CD1c-positive myeloid dendritic cell (primary cell): Measurements from ENCODE around the gene RNLS.
A peak's percentile ranks its signal among the peaks of the same experiment; 100 is the strongest.

ENCODE experiments used
- DNase-seq: peaks from one replicate; pipeline ENCODE4 v3.0.0-alpha.2; 2016; ENCODE audit errors: extremely low spot score

Gene RNLS

DNA sequence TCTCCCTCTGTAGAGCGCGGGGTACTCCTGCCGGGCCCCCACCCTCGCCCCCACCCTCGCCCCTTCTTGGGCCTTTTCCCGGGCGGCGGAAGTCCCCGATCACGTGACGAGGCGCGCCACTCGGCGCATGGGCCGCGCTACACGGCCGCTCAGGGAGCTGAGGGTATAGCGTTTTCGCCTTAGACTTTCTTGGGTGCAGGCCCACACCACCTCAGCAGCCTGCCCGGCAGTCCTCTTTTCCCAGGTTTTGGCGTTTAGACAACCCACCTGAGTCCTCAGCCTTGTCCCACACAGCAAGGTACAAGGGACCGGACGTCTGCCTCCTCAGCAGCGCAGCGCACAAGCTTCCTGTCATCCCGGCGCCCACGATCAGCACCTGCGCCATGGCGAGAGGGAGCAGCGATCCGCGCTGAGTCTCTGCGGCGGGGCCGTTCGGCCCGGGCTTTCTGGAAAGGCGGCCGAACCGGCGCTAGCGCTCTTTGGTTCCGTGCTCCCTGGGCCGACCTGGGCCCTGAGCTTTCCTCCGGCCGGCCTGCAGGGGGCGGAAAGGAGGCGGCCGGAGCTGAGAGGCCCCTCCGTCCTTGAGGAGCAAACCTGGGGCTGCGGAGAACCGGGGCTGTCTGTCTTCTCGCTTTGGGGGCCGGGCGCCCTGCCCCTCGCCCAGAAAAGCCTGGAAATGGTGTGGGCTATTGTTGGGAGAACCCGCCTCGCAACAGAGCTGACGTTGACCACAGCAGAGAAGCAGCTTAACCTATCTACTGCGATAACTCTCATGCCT lies at the start of gene RNLS:
Gene RNLS (minus strand): TSS at position 513 of the 778 bp plus-strand sequence.
- peak; percentile 70 for DNase-seq

DNA sequence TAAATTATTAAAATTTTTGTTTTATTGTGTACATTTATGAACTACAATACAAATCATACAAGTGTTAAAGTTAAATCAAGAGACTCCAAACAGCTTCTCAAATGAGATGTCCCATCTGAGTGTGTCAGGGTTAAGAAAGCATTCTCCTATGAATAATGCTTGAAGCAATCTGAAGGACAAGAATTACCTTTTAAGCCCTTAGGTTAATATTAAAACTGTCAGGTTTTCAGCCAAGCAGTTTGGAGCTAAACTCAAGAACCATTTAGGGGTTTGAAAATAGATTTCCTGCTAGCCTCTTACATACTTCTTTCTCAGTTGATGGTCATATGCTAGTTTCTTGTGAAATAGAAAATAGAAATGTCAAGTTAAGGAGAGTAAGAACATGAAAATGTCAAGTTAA lies 41.7 kb upstream of the RNLS start:
- no peak for DNase-seq

DNA sequence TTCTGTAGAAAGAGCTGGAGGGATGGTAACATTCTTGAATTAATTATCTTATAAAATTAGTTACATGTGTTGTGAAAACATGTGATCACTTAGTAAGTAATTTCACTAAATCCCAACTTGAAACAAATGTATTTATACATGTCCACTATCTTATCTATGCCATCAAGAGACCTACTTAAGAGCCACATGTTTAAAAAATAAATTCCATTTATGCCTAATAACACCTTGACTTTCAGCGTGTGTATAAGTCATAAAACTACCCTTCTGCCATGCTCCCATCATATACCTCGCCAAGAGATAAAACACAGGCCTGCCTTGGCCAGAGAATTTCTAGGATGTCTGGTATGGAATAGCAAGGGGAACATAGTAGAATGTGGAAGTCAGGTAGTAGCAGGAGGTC lies 40.7 kb upstream of the RNLS start:
- DNase-seq = no peak

DNA sequence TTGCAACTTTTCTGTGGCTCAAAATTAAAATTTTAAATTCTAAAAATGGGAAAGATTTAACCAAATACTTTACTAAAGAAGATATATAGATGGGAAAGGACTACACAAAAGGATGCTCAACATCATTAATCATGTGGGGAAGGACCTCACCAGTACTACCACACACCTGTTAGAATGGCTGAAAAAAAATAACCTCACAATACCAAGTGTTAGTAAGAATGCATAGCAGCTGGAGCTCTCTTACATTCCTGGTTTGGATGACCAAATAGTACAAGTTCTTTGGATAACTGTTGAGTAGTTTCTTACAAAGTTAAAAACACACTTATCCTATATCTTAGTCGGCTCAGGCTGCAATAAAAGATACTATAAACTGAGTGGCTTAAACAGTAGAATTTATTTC lies 37.3 kb upstream of the RNLS start:
- no peak for DNase-seq

DNA sequence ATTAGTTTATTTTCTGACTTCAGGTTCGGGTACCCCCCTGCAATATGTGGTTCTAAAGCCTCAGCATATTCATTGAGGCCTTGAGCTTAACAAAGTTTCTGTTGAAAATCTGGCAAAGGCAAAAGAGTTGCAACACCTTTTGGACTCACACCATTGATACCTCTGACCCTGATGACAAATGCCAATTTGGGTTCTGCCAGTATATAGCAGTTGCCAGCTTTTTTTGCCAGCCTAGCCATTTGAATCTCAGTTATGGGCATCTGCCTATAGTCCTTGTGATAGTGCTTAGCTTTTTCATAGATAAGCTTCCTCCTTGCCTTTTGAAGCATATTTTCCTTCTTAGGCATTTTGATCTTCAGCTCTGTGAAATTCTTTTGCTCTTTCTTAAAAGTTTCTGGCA lies 35.4 kb upstream of the RNLS start:
- no peak for DNase-seq

DNA sequence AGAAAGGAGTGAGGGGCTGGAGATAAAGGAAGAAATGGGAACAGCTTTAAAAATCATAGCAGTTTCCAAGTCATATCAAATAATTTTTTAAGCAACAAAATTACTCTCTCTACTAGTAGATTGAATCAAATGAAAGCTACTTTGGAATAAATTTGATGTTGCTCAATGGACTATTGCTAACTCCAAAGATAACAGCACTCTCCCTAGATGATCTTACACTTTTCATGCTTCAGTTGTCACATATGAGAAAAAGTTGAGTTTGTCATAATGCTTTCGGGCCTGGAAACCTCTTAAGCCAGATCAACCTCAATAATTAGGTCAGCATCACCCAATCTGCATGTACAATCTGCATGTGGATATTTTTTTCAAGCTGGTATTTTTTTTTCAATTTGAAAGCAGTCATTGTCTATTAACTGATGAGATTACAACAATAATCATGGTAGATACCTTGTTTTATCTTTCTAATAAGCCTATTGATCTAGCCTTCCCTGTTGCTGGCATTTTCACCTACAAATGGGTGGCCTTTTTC lies 34.7 kb upstream of the RNLS start:
- DNase-seq = no peak

DNA sequence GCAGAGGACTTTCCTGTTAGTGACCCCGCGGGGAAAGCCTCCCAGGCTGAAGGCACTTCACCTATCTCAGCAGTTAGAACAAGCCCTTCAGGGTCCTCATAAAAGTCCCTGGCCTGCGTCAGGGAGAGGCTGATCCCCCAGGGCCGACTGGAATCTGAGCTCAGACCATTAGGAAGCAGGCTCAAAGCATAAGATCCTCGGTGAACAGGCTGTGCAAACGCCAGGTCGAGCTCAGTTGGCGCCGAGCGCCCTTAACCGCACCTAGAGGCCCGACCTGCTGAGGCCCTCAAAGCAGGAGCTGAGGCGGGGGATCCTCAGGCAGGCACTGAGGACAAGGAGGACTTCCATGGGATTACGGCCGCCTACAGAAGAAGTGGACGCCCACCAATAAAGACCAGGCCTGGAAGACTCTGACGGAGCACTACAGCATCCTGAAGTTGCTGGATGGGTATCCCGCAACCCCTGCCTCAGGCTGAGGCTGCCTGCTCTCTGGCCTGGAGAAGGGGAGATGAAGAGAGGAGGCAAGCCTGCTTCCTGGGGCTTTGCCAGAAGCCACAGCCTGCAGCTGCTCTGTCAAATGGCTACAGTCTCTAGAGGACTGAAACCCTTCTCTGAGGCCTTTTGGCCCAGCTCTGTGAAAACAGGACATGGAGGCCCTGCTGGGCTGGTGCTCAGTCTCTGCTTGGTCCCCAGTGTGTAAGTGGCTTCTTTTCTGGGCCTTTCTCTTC lies 33.3 kb upstream of the RNLS start:
- no peak for DNase-seq

DNA sequence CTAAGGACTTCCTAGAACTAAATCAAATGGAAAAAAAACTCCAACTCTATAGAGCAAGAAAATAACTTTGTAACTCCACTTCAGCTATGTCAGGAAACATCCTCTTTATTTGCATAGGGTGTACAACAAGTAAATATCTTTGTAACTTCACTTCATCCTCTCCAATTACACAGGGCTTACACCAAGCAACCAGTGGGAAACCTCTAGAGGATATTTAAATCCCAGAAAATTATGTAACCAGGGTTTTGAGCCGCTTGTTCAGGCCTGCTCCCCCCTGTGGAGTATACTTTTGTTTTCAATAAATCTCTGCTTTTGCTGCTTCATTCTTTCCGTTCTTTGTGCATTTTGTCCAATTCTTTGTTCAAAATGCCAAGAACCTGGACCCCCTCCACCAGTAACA lies 25.7 kb upstream of the RNLS start:
- DNase-seq = no peak

DNA sequence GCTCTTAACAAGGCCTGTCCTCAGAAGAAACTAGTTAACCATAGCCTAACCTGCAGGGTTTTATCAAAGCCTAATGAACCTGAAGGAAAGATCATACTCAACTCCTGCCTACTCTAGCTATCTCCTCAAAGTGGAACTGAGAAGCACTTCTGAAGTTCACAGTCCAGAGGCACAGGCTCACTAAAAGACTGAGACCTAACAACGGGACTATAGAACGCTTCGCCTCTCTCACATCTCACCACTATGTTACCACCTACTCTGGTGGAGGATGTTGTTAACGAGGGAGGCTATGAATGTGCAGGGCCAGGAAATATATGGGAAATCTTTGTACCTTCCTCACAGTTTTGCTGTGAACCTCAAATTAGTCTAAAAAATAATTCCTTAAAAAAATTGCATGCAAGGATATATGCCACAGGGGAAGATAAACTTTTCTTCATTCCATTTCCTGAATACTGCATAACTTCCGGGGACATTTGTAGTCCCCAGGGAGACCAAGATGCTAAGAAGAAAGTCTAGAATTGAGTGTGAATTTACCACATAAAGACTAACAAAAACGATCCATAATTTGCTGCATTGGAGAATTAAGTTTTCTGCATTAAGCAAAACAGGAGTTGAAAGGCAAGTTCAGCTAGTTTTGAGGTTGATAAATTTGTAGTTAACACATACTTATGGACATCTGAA lies 25.1 kb upstream of the RNLS start:
- DNase-seq = no peak

DNA sequence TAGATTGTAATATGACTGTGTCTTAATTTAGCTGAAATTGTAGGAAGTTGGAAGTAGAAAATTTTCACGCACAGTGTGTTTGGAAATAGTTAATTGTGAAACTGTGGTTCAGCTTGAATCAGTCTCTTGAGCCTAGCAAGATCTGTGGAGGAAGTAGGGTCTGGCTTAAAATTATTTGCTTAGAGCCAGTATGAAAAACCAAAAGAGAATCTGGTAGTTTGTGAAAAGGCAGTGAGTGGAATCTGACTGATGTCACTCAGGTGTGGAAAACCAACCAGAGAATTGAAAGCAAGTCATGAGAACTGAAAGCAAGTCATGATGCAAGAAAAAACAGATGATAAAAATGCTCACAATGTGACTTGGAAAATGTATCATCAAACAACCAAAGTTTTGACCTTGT lies 14.9 kb upstream of the RNLS start:
- peak; percentile 77 for DNase-seq

DNA sequence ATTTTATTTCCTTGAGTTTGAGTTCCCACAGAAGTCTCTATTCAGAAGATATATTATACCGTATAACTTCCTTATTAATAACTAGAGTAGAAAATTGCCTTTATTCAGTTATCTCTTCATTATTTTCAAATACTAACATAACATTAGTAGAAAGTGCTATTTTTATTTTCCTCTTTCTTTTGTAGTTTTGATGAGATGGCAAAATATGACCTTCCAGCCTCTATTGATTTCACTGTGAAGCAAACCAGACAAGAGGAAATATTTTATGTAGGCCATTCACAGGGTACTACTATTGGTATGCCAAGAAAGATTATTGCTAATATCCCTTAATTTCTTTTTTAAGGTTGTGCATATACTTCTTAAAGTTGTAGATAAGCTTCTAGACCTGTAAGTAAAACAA lies 11.4 kb upstream of the RNLS start:
- no peak for DNase-seq

DNA sequence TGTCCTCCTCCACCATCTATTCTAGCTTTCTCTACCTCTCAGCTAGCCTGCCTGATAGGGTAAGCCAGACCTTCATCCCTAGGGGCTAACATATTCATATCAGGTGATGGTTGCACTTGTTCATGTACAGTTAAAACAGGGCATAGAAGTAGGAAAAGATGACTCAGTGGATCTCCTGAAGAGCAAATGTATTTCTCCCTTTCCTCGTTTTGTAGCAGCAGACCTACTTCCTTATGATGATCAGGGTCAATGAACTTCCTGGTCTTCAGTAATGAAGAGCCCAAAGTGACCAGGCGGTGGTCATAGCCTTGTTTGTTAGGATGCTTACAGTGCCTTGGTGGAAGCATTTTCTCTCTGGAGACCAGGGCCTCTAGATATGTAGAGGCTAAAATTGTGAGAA lies 9.8 kb upstream of the RNLS start:
- peak; percentile 11 for DNase-seq

DNA sequence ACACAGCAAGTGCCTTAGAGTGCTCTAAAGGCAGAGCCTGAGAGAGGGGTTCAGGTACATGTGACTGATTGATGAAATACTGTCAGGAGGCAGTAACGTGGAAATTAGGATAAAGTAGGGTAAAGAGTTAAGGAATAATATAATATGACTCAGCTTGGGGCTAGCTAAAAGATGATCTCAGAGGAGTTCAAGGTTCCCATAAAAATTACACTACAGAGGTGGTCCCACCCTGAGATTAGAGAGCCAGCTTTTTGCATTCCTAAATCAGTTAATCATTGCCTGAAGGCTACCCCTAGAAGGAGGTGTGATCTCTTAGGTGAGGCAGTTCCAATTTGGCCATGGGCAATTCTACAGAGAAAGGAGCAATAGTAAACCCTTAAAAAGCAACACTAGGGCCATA lies 9.3 kb upstream of the RNLS start:
- no peak for DNase-seq

DNA sequence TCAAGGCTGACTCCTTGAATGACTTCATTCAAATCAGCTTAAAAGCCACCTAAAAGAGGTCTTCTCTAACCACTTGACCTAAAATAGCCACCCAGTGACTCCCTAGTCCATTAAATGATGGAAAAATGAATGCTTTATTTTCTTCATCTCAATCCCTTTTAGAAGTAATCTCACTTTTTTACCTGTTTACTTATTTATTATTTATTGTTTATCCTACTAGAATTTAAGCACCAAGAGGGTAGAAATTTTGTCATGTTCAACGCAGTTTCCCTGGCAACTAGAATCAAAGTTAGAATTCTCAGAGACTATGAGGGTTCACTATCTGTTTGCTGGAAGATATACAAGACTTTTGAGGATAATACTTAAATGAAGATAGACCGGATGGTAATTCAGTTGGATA lies 3.3 kb upstream of the RNLS start, which contains the start of gene LIPJ:
Gene LIPJ (plus strand): TSS at position 301 of the 400 bp plus-strand sequence. CDS start 3,926 bp downstream, outside the sequence.
- no peak for DNase-seq

DNA sequence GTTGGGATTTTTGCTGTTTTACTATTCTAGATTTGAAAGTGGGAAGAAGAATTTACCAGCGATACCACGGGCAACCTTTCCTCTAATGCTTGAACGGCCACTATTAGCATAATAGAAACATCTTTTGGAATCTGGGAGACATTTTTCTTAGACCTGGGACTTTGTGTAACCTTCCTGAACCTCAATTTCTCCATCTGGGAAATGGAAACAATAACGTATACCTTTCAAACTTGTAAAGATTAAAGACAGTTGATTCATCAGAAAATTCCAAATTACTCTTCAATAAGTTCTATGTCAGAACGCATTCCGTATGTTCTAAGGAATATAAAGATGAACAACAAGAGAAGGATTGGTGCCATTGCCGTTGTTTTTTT lies 453 bp upstream of the RNLS start:
- no peak for DNase-seq

DNA sequence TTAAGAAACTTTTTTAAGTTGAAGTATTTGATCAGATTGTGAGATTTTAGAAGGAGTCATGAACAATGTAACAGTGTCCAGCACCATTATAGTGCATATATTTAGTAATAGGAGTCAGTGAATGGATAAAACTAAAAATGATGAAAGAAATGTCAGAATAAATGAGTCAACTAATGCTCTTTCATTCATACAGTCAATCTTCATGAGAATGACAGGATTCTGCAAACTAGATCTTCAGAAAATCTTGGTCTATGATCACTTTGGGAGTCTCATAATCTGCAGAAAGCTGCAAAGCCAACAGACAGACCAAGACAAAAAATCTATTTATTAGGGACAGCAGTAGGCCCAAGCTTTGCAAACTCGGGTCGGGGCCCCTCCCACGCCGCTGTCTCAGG lies 710 bp downstream of the RNLS start:
- no peak for DNase-seq

DNA sequence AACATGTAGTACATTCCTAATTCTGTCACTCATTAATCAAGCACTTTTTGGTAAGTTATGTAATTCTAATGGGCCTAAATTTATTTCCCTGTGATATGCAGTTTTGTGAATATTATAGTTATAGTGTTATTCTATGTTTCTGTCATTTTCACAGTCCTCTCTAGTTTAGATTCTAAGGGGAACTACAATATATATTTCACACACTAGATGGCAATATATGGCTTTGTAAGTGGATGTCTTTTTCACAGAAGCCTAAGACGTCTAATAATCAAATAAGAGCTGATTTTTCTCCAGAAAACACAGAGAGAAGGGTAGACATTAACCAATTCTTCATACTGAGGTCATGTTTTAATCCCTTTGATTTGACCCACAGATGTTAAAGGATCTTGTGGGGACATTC lies 18.0 kb downstream of the RNLS start:
- DNase-seq = peak; percentile 43

DNA sequence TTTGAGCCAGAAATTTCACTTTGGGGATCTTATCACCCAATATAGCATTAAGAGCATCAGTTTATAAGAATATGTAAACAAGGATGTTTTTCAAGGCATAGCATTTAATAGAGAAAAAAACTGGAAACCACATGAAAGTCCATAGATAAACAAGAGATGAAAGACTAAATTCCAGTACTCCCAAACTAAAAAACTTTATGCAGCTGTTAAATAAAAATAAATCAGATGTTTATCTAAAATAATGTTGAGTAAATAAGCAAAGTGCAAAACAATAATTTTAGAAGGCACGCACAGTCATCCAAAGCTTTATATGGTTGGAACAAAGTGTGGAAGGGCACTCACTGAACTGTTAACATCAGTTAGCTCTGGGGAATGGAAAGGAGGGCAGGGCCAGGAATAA lies 21.0 kb downstream of the RNLS start:
- no peak for DNase-seq

DNA sequence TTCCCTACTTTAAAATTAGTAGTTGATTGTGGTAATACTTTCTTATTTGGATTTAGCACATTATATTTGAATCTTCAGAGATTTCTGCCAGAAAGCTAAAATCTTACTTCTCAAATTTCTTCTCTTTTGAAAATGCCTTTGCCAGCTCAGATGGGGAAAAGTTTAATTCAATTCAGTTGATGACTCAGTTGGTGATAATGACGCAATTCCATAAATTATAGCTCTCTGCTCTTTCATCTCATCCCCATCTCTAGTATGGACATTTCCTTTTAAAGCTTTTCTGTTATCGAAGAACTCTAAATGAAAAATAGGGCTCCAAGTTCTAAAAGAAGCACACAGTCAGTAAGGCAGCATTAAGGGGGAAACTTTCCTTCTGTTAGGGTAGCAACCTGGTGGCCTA lies 25.5 kb downstream of the RNLS start:
- no peak for DNase-seq

DNA sequence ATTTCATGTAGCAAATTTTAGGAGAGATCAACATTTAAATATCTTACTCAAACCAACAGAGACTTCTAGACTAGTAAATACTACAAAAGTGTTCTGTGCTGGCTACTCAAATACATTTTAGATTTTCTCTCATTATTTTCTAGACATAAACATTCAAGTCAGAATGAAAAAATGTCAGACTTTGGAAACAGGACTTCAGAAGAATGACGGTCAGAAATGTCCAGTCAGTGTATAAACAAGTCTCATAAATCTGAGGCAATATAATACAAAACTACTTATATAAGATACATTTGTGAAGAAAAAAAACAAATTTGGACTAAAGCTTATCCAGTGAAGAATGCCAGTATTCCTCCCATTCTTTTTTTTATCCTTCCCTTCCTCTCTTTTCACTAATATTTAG lies 25.9 kb downstream of the RNLS start:
- DNase-seq = no peak

DNA sequence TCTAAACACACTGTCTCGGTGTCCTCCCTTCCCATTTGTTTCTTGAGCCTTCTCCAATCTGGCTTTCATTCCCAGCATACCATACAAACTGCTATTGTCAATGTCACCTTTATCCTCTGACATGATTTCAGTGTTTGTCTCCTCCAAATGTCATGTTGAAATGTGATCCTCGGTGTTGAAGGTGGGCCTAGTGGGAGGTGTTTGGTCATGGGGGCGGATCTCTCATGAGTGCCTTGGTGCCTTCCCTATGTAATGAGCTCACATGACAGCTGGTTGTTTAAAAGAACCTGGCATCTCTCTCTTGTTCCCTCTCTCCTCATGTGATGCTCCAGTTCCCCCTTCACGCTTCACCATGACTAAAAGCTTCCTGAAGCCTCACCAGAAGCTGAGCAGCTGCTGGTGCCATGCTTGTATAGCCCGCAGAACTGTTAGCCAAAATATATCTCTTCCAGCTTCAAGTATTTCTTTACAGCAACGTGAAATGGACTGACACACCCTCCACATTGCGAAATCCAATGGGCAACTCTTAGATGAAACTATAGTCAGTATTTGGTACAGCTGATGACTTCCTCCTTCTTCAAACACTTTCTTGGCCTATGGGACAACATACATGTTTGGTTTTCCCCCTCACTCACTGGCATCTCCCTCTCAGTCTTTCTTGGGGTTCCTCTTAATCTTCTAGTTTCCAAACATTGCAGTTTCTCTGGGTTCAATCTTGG lies 27.8 kb downstream of the RNLS start:
- peak; percentile 8 for DNase-seq
